A673 (cell line): ENCODE measurements around the gene CERS2. TPM values are rescaled to one million over a fixed set of nuclear protein-coding genes. Genes with fewer than 3 reads are reported as not detected.

Experiments
- BruUV-seq: library from RNA; stranded (reverse); fragments of 400-500 nt; replicated peaks from 2 replicates; lab custom pipeline; 2021; lab: Mats Ljungman, UMichigan
- CTCF ChIA-PET: fragments of 300-600 bp; sonication (Branson Sonifier 250); formaldehyde crosslinking; loops from one replicate; lab custom pipeline; 2022; ENCODE audit warnings: antibody characterized with exemption; lab: Charles Lee
- POLR2A ChIA-PET: fragments of 300-600 bp; sonication (Branson Sonifier 250); formaldehyde crosslinking; loops from one replicate; lab custom pipeline; 2022; ENCODE audit warnings: antibody characterized with exemption; ENCODE audit not compliant: low non-redundant PET; lab: Charles Lee
- DNase-seq: peaks from one replicate; pipeline ENCODE4 v3.0.0-alpha.2; 2015; ENCODE audit warnings: low spot score
- H3K27ac ChIP-seq: fragments of 200-600 bp; sonication (generic); 2 replicates; pipeline ENCODE4 v1.5.1; 2016; ENCODE audit warnings: mixed run types, low read depth, mild to moderate bottlenecking, mixed read lengths, antibody characterized with exemption, low read length; ENCODE audit not compliant: poor library complexity, severe bottlenecking
- H3K27me3 ChIP-seq: fragments of 200-600 bp; sonication (generic); replicated peaks from 2 replicates; pipeline ENCODE4 v1.6.1; 2017; ENCODE audit warnings: mixed run types, low read depth, mild to moderate bottlenecking, mixed read lengths, antibody characterized with exemption, low read length; ENCODE audit not compliant: insufficient read depth, poor library complexity
- H3K36me3 ChIP-seq: fragments of 200-600 bp; sonication (generic); 2 replicates; pipeline ENCODE4 v1.6.1; 2016; ENCODE audit warnings: mixed run types, mild to moderate bottlenecking, mixed read lengths, antibody characterized with exemption, low read length; ENCODE audit not compliant: insufficient read depth, poor library complexity, severe bottlenecking
- H3K4me1 ChIP-seq: fragments of 200-600 bp; sonication (generic); 2 replicates; pipeline ENCODE4 v1.6.1; 2017; ENCODE audit warnings: mixed run types, mild to moderate bottlenecking, mixed read lengths, antibody characterized with exemption, low read length; ENCODE audit not compliant: insufficient read depth, poor library complexity, severe bottlenecking
- H3K4me3 ChIP-seq: fragments of 200-600 bp; sonication (generic); 2 replicates; pipeline ENCODE4 v1.5.1; 2016; ENCODE audit warnings: low read depth, mixed run types, mild to moderate bottlenecking, mixed read lengths, low read length; ENCODE audit not compliant: poor library complexity, severe bottlenecking
- H3K9me3 ChIP-seq: fragments of 200-600 bp; sonication (generic); 2 replicates; pipeline ENCODE4 v1.6.1; 2016; ENCODE audit warnings: mixed run types, low read depth, mild to moderate bottlenecking, mixed read lengths, antibody characterized with exemption, low read length; ENCODE audit not compliant: poor library complexity, severe bottlenecking
- EZH2 ChIP-seq: fragments of 200-600 bp; sonication (generic); IDR thresholded peaks from 2 replicates; pipeline ENCODE4 v1.6.1; 2017; ENCODE audit warnings: borderline replicate concordance, low read depth, mild to moderate bottlenecking, mixed read lengths, antibody characterized with exemption, low read length; ENCODE audit not compliant: poor library complexity, severe bottlenecking
- intact Hi-C: fragments of 100-400 bp; cut with micrococcal nuclease; formaldehyde crosslinking; loops from one replicate; pipeline ENCODE4 v1.10.0; 2022; ENCODE audit not compliant: unreplicated experiment
- total RNA-seq: library from RNA; stranded (reverse); gene quantifications from 2 replicates; pipeline ENCODE4 v1.2.3, GENCODE V29; 2021
- TF ChIP-seq, protein P1 (sequence below): fragments of 300-800, 200-600 bp; sonication (generic); conservative IDR thresholded peaks from 2 replicates; pipeline ENCODE4 v1.5.1; 2017; ENCODE audit warnings: low read depth, mild to moderate bottlenecking, antibody characterized with exemption, low read length, moderate library complexity, mixed read lengths

CERS2 gene
- total RNA-seq, 1 experiment from 2014 or later, result 239 TPM

- DNase-seq, result no peak
- H3K9me3 ChIP-seq, result no peaks in the 10 kb centered on the region
- peaks cover 5% of the 10 kb centered on the region for H3K4me1 ChIP-seq
- no peak overlapping the region for H3K27ac ChIP-seq
- H3K4me3 ChIP-seq, result no peak overlapping the region
- CTCF ChIA-PET, result no interaction called here
- POLR2A ChIA-PET, result no interaction called here
- H3K27me3 ChIP-seq, result no peaks in the 10 kb centered on the region
- no TSS peak for BruUV-seq
- no peaks in the 10 kb centered on the region for H3K36me3 ChIP-seq
- intact Hi-C loops, result no loop called here
- TF ChIP-seq EZH2, result no peak
- TF ChIP-seq, protein P1, sequence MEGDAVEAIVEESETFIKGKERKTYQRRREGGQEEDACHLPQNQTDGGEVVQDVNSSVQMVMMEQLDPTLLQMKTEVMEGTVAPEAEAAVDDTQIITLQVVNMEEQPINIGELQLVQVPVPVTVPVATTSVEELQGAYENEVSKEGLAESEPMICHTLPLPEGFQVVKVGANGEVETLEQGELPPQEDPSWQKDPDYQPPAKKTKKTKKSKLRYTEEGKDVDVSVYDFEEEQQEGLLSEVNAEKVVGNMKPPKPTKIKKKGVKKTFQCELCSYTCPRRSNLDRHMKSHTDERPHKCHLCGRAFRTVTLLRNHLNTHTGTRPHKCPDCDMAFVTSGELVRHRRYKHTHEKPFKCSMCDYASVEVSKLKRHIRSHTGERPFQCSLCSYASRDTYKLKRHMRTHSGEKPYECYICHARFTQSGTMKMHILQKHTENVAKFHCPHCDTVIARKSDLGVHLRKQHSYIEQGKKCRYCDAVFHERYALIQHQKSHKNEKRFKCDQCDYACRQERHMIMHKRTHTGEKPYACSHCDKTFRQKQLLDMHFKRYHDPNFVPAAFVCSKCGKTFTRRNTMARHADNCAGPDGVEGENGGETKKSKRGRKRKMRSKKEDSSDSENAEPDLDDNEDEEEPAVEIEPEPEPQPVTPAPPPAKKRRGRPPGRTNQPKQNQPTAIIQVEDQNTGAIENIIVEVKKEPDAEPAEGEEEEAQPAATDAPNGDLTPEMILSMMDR, result no peak
Observed at GRCh38 chr1:150985179-150985825, 10.7 kb upstream of the CERS2 start.

DNA sequence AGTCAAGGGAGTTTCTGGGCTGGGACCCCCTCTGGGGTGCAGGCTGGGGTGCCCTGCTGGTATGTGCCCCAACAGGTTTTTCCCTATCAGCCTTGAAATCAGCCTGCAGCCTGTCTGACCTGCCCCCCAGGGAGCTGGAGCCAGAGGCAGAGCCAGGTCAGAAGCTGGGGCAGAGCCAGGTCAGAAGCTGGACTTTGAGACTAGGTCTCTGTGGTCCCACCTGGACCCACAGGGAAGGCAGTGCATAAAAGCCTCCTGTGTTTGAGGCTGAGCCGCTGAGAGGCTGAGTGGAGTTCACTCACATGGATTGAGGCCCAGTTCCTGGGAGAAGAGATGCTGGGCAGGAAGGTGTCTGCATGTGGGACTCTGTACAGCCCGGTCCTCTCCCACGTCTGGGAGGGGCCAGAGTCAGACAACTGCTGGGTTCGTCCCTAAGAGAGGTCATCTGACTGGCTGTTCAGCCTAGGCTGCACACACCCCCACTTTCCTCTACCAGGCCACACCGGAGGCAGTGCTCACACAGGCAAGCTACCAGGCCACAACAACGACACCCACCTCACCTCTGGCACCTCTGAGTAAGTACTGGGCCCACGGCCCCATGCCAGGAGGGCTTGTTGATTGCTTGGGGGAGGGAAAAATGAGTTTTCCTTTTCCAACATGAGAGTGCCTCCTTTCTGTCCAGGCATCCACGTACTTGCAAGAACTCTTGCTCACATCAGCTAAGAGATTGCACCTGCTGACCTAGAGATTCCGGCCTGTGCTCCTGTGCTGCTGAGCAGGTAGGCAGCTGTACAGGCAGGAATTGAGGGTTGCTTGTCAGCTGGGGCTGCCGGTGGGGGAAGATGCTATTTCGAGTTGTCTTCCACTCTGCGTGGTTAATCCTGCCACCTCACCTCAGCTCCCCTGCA lies 7.4 kb upstream of the CERS2 start, which contains the start of gene ANXA9:
TSS of gene ANXA9 (plus strand) at position 488 of the 908 bp plus-strand sequence. CDS start 814 bp downstream, outside the sequence.
- Histone ChIP-seq H3K9me3 (no peaks in the 10 kb centered on the region), H3K4me1 (peaks cover 23% of the 10 kb centered on the region), H3K36me3 (no peaks in the 10 kb centered on the region), H3K4me3 (no peak within 1 kb of the TSS), H3K27ac (no peak within 1 kb of the TSS), H3K27me3 (no peaks in the 10 kb centered on the region)
- intact Hi-C loops, result no loop called here
- DNase-seq, result no peak
- no peak for TF ChIP-seq EZH2
- TF ChIP-seq, protein P1, result no peak
- no TSS peak for BruUV-seq
- ChIA-PET POLR2A (no interaction called here), CTCF (interaction anchor here (0.6 to 1.7 kb wide), 2 partner anchors 14 to 49 kb away, joined by 3 to 4 read pairs; no protein-coding TSS in a partner anchor)

DNA sequence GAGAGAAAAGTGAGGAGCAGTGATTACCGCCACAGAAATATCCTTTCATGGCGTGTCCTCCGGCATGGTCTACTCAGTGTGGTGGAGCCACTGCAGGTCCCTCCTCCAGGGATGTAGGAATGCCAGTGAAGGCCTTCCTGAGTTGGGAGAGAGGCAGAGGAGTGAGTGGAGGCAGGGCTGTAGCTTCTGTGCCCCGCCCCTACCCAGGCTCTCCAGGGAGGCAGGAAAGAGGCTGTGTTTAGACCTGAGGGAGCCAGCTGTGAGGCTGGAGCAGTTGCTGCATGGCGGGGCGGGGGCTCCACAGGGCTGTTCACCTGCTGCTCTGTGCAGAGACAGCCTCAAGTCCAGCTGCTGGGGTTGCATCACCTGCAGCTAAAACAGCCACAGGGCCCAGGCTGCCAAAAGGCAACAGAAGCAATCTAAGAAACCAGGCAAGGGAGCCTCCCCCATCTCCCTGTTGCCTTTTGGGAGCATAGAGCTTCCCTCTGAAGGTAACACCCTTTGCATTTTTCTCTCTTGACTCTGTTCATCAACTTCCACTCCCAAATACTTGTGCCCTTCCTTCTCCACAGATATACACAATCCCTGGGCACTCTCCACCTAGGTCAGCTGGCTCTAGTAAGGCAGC lies 6.7 kb upstream of the CERS2 start:
- POLR2A ChIA-PET, result interaction anchor here (0.7 kb wide), 1 partner anchor 115 kb away, joined by 11 read pairs; no protein-coding TSS in a partner anchor
- TF ChIP-seq, protein P1, result no peak
- TF ChIP-seq EZH2, result no peak
- no TSS peak for BruUV-seq
- no peaks in the 10 kb centered on the region for H3K36me3 ChIP-seq
- H3K4me1 ChIP-seq, result peaks cover 30% of the 10 kb centered on the region
- no peak overlapping the region for H3K4me3 ChIP-seq
- H3K27ac ChIP-seq, result no peak overlapping the region
- no peaks in the 10 kb centered on the region for H3K27me3 ChIP-seq
- intact Hi-C loops, result no loop called here
- DNase-seq, result peak; percentile 43
- CTCF ChIA-PET, result interaction anchor here (0.6 to 1.7 kb wide), 5 partner anchors 15 to 244 kb away, joined by 3 to 4 read pairs (median 3); no protein-coding TSS in a partner anchor
- no peaks in the 10 kb centered on the region for H3K9me3 ChIP-seq
